Naive thymus-derived CD4-positive, alpha-beta T cell (primary cell): ENCODE results near the gene PEX10. TPM values are rescaled to one million over a fixed set of nuclear protein-coding genes. Genes with fewer than 3 reads are reported as not detected.

ENCODE experiments used
- ATAC-seq: fragments of 150-1000 bp; cut with Tn5 transposase; 2 replicates; pipeline ENCODE4 v1.10.0; 2021; ENCODE audit warnings: mild to moderate bottlenecking, moderate library complexity
- CTCF ChIA-PET: fragments of 350-600 bp; sonication (Branson Sonifier 250); formaldehyde crosslinking; loops from one replicate; lab custom pipeline; 2021; ENCODE audit warnings: antibody characterized with exemption; lab: Charles Lee
- POLR2A ChIA-PET: fragments of 350-600 bp; sonication (Branson Sonifier 250); formaldehyde crosslinking; loops from one replicate; lab custom pipeline; 2021; ENCODE audit warnings: antibody characterized with exemption, inconsistent platforms; lab: Charles Lee
- DNase-seq, 9 donors: peaks; one replicate each; pipeline versions ENCODE4 v3.0.0 to v3.0.0-alpha.2; 2020 to 2022; ENCODE audit warnings: mixed read lengths in 1 of 9
- H3K27ac ChIP-seq: one replicate; pipeline ENCODE4 v1.7.0; 2013; ENCODE audit warnings: mild to moderate bottlenecking, low read depth, low read length, moderate library complexity
- H3K27me3 ChIP-seq, 2 donors: one replicate each; pipeline ENCODE4 v1.7.0; 2013; ENCODE audit warnings: low read length in 2 of 2, mild to moderate bottlenecking in 2 of 2, moderate library complexity in 2 of 2; ENCODE audit not compliant: control insufficient read depth in 2 of 2, insufficient read depth in 2 of 2
- H3K36me3 ChIP-seq, 3 experiments: 1 replicate in 2 of 3; 2 replicates in 1 of 3; pipeline ENCODE4 v1.7.0; 2013; ENCODE audit warnings: low read length in 3 of 3, mild to moderate bottlenecking in 3 of 3, moderate library complexity in 1 of 3; ENCODE audit not compliant: insufficient read depth in 3 of 3, control insufficient read depth in 2 of 3
- H3K4me1 ChIP-seq, 2 donors: one replicate each; pipeline ENCODE4 v1.7.0; 2013; ENCODE audit warnings: low read length in 2 of 2, mild to moderate bottlenecking in 2 of 2, moderate library complexity in 1 of 2; ENCODE audit not compliant: control insufficient read depth in 2 of 2, insufficient read depth in 2 of 2
- H3K4me3 ChIP-seq: 2 replicates; pipeline ENCODE4 v1.7.0; 2013; ENCODE audit warnings: mild to moderate bottlenecking, low read length
- H3K9me3 ChIP-seq, 3 experiments: 1 replicate in 2 of 3; 2 replicates in 1 of 3; pipeline ENCODE4 v1.7.0; 2013; ENCODE audit warnings: low read length in 3 of 3; ENCODE audit not compliant: control insufficient read depth in 2 of 3
- H3K27ac Mint-ChIP-seq, 9 donors: one replicate each; pipeline ENCODE4 v1.8.0; 2020 to 2022; ENCODE audit warnings: mixed read lengths in 9 of 9, mild to moderate bottlenecking in 8 of 9, moderate library complexity in 5 of 9, inconsistent platforms in 2 of 9
- H3K27me3 Mint-ChIP-seq, 5 donors: one replicate each; pipeline ENCODE4 v1.8.0; 2021 to 2022; ENCODE audit warnings: mixed read lengths in 5 of 5, mild to moderate bottlenecking in 1 of 5
- H3K36me3 Mint-ChIP-seq, 5 donors: one replicate each; pipeline ENCODE4 v1.8.0; 2020 to 2022; ENCODE audit warnings: mixed read lengths in 5 of 5, mild to moderate bottlenecking in 3 of 5, inconsistent platforms in 1 of 5
- H3K4me1 Mint-ChIP-seq, 7 donors: one replicate each; pipeline ENCODE4 v1.8.0; 2020 to 2022; ENCODE audit warnings: mixed read lengths in 7 of 7, mild to moderate bottlenecking in 3 of 7, inconsistent platforms in 1 of 7
- H3K4me3 Mint-ChIP-seq, 10 donors: one replicate each; pipeline ENCODE4 v1.8.0; 2020 to 2022; ENCODE audit warnings: mild to moderate bottlenecking in 10 of 10, mixed read lengths in 10 of 10, moderate library complexity in 6 of 10, inconsistent platforms in 2 of 10
- H3K9me3 Mint-ChIP-seq, 11 donors: one replicate each; pipeline ENCODE4 v1.8.0; 2020 to 2022; ENCODE audit warnings: mixed read lengths in 11 of 11, mild to moderate bottlenecking in 4 of 11, inconsistent platforms in 1 of 11, moderate library complexity in 1 of 11
- intact Hi-C, 2 donors: fragments of 100-400 bp; cut with micrococcal nuclease; formaldehyde crosslinking; loops; one replicate each; pipeline ENCODE4 v1.15.1; 2023
- polyA plus RNA-seq, 2 donors: library from polyadenylated mRNA; unstranded; fragments of 300-500 nt; fragmentation: Illumina TruSeq; gene quantifications; one replicate each; pipeline ENCODE4 v1.2.3, GENCODE V29; 2021
- total RNA-seq, 6 experiments: library from RNA in 5 of 6; stranded (reverse) in 5 of 6; gene quantifications; 1 replicate in 5 of 6; 2 replicates in 1 of 6; pipeline ENCODE4 v1.2.3 and lab custom pipeline; 2021 to 2026

PEX10 gene
- total and polyA plus RNA-seq, 7 experiments from 2014 or later, result 8.7 to 14.9 (median 11.4) TPM

DNA sequence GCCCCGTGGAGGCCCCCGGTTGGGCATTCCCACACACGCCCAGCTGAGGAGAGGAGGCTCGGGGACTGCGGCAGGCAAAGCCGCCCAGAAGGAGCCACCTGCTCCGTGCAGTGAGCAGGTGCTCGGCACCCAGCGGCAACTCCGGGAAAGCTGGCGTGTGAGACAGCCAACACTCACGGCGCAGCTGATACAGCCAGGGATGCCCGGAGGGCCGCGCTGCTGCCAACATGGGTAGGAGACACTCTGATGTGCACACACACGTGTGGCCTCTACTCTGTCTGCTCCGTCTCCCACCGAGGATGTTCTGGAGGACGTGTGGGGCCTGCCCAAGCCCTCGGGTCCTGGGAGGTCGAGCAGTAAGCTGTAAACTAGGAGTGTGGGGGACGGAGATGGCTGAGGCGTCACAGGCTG, 33.9 kb downstream of the PEX10 start:
- H3K4me1 Mint-ChIP-seq, result peaks cover 0 to 2% (median 0%) of the 10 kb centered on the region in 7 donors
- POLR2A ChIA-PET, result interaction anchor here (0.5 kb wide), 1 partner anchor 195 kb away, joined by 3 read pairs; no protein-coding TSS in a partner anchor
- no peak overlapping the region for H3K4me3 Mint-ChIP-seq
- H3K4me1 ChIP-seq, result peaks cover 6 to 7% of the 10 kb centered on the region in 2 donors
- CTCF ChIA-PET, result interaction anchor here (4.2 kb wide), 1 partner anchor 183 kb away, joined by 78 read pairs; the partner anchor contains the start of gene FAAP20
- DNase-seq (peak in 1 of 9 donors; percentile 5), ATAC-seq (no peak)
- H3K27ac Mint-ChIP-seq, result no peak overlapping the region
- H3K36me3 Mint-ChIP-seq, result no peaks in the 10 kb centered on the region
- H3K27me3 Mint-ChIP-seq, result no peaks in the 10 kb centered on the region
- H3K9me3 ChIP-seq, result no peaks in the 10 kb centered on the region
- H3K36me3 ChIP-seq, result no peaks in the 10 kb centered on the region
- intact Hi-C loops, result no loop called here
- no peaks in the 10 kb centered on the region for H3K27me3 ChIP-seq
- H3K4me3 ChIP-seq, result no peak overlapping the region
- H3K9me3 Mint-ChIP-seq, result no peaks in the 10 kb centered on the region
- no peak overlapping the region for H3K27ac ChIP-seq

DNA sequence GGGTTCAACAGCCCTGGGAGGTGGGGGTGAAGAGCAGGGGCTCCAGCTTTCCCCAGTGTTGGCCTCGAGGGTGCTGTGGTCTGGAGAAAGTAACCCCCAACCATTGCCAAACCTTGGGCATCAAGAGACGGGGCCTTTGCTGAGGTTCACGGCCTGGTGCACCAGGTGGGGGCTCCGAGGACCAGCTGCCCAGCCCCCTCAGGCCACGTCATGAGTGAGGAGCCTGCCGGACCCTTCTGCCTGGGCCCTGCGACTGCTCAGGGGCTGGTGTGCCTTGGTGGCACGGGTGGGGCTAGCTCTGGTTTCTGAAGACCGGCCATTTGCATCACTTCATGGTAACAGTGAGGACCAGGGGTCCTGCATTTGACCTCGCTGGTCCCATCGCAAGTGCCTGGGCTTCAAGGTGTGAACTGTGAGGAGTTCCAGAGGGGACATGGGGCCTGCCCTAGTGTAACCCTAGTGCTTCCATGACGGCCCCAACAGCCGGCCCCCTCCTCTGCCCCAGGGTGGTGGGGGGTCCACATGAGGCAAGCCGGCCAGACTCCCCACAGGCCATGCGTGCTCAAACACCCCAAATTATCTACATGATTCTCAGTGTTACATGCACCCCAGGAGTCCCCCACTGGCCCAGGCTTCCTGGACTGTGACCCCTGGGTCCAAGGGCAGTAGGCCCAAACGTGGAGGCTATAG, 34.5 kb downstream of the PEX10 start:
- Histone ChIP-seq H3K9me3 (no peaks in the 10 kb centered on the region), H3K36me3 (no peaks in the 10 kb centered on the region), H3K27me3 (no peaks in the 10 kb centered on the region), H3K4me3 (no peak overlapping the region), H3K27ac (no peak overlapping the region), H3K4me1 (peaks cover 6 to 7% of the 10 kb centered on the region in 2 donors)
- ChIA-PET POLR2A (interaction anchor here (0.7 kb wide), 1 partner anchor 990 kb away, joined by 3 read pairs; no protein-coding TSS in a partner anchor), CTCF (interaction anchor here (0.9 kb wide), 1 partner anchor 238 kb away, joined by 3 read pairs; no protein-coding TSS in a partner anchor)
- no peak overlapping the region for H3K27ac Mint-ChIP-seq
- no peaks in the 10 kb centered on the region for H3K36me3 Mint-ChIP-seq
- no peak for ATAC-seq
- H3K4me1 Mint-ChIP-seq, result peaks cover 0 to 2% (median 0%) of the 10 kb centered on the region in 7 donors
- peak in 1 of 9 donors; percentile 5 for DNase-seq
- H3K27me3 Mint-ChIP-seq, result no peaks in the 10 kb centered on the region
- H3K9me3 Mint-ChIP-seq, result no peaks in the 10 kb centered on the region
- intact Hi-C loops, result no loop called here
- no peak overlapping the region for H3K4me3 Mint-ChIP-seq

DNA sequence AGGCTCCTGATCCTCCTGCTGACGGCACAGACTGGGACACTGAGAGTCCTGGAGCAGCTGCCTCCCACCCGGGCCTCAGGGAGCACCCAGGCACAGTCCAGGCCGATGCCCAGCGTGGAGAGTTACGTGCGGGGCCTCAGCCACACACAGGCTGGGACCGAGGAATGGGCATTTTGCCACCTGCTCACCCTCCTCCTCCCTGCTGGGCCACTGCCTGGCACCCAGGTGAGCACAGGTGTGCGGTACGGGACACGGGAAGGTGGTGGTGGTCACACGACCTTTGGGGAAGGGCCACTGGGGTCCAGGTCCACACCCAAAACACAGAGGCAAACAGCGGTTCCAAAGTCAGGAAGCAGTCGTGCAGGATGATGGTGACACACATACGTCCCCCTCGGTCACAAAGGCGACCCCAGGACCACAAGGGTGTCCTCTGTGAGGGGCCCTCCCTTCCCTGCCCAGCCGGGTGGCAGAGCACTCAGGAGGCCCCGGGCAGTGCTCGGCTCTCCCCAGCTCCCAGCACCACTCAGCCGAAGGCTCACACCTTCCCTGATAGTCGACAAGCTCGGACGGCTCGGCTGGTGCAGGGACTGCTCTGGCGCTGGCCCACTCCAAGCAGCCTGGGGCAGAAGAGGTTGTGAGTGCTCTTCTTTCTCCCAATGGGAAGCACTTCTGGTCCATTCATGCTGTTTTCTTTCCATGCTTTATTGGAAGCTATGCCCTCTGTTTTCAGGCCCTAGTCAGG, 35.3 kb downstream of the PEX10 start:
- Histone ChIP-seq H3K4me3 (no peak overlapping the region), H3K4me1 (peaks cover 3 to 4% of the 10 kb centered on the region in 2 donors), H3K36me3 (no peaks in the 10 kb centered on the region), H3K27me3 (no peaks in the 10 kb centered on the region), H3K27ac (no peak overlapping the region), H3K9me3 (no peaks in the 10 kb centered on the region)
- Mint-ChIP-seq H3K36me3 (no peaks in the 10 kb centered on the region), H3K4me1 (peaks cover 0 to 2% (median 0%) of the 10 kb centered on the region in 7 donors), H3K27me3 (no peaks in the 10 kb centered on the region), H3K9me3 (no peaks in the 10 kb centered on the region), H3K27ac (no peak overlapping the region), H3K4me3 (no peak overlapping the region)
- intact Hi-C loops, result no loop called here
- CTCF ChIA-PET, result interaction anchor here (0.9 kb wide), 1 partner anchor 237 kb away, joined by 3 read pairs; no protein-coding TSS in a partner anchor
- ATAC-seq, result no peak
- POLR2A ChIA-PET, result interaction anchor here (0.7 kb wide), 1 partner anchor 989 kb away, joined by 3 read pairs; no protein-coding TSS in a partner anchor
- peak in 1 of 9 donors; percentile 5 for DNase-seq

DNA sequence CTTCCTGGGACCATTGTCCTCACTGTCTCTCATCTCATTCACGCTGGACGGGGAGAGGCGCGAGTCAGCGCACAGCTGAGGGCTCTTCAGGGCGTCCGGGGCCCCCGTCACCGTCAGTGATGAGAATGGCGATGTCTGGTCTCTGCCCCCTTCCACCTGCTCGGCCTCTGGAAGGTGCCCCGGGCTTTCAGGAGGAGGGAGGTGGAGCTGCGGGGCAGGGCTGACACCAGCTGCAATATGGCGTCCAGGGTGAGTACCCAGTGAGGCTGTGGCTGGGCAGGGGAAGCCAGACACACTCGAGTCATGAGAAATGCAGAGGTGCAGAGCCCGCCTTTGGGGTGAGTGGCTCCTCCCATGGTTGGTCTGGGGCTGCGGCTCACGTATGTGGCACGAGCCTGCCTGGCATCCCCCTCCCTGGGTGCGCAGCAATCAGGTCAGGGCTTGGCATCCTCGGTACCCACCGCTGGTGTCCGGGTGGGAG, 36.1 kb downstream of the PEX10 start:
- Mint-ChIP-seq H3K27me3 (no peaks in the 10 kb centered on the region), H3K36me3 (peaks cover 0 to 1% (median 0%) of the 10 kb centered on the region in 5 donors), H3K27ac (no peak overlapping the region), H3K4me3 (no peak overlapping the region), H3K9me3 (no peaks in the 10 kb centered on the region), H3K4me1 (peaks cover 0 to 2% (median 0%) of the 10 kb centered on the region in 7 donors)
- H3K27ac ChIP-seq, result no peak overlapping the region
- CTCF ChIA-PET, result no interaction called here
- no peak for ATAC-seq
- H3K36me3 ChIP-seq, result no peaks in the 10 kb centered on the region
- no peaks in the 10 kb centered on the region for H3K9me3 ChIP-seq
- no peaks in the 10 kb centered on the region for H3K4me1 ChIP-seq
- POLR2A ChIA-PET, result no interaction called here
- no peaks in the 10 kb centered on the region for H3K27me3 ChIP-seq
- intact Hi-C loops, result no loop called here
- no peak for DNase-seq
- no peak overlapping the region for H3K4me3 ChIP-seq

DNA sequence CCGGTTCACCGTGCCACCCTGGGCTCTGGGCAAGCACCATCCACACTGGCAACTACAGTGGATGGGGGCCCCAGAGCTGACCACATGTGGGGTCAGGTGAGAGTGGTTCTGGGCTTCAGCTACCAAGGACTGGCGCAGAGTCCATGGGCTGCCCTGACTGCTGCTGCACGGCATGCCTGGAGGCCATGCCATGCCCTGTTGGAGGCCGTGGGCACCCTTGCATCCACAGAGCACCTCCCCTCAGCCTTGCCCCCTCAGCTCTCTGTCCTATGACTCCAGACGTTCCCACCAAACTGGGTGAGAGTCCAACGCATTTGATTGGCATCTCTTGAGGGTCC, 36.5 kb downstream of the PEX10 start:
- Histone ChIP-seq H3K9me3 (no peaks in the 10 kb centered on the region), H3K36me3 (no peaks in the 10 kb centered on the region), H3K27me3 (no peaks in the 10 kb centered on the region), H3K4me1 (no peaks in the 10 kb centered on the region), H3K27ac (no peak overlapping the region), H3K4me3 (no peak overlapping the region)
- Mint-ChIP-seq H3K27me3 (no peaks in the 10 kb centered on the region), H3K9me3 (no peaks in the 10 kb centered on the region), H3K4me3 (no peak overlapping the region), H3K36me3 (peaks cover 0 to 5% (median 0%) of the 10 kb centered on the region in 5 donors), H3K4me1 (peaks cover 0 to 2% (median 0%) of the 10 kb centered on the region in 7 donors), H3K27ac (no peak overlapping the region)
- intact Hi-C loops, result no loop called here
- DNase-seq, result peak in 1 of 9 donors; percentile 5
- ChIA-PET CTCF (no interaction called here), POLR2A (interaction anchor here (0.6 kb wide), 1 partner anchor 35 kb away, joined by 4 read pairs; no protein-coding TSS in a partner anchor)
- ATAC-seq, result no peak

DNA sequence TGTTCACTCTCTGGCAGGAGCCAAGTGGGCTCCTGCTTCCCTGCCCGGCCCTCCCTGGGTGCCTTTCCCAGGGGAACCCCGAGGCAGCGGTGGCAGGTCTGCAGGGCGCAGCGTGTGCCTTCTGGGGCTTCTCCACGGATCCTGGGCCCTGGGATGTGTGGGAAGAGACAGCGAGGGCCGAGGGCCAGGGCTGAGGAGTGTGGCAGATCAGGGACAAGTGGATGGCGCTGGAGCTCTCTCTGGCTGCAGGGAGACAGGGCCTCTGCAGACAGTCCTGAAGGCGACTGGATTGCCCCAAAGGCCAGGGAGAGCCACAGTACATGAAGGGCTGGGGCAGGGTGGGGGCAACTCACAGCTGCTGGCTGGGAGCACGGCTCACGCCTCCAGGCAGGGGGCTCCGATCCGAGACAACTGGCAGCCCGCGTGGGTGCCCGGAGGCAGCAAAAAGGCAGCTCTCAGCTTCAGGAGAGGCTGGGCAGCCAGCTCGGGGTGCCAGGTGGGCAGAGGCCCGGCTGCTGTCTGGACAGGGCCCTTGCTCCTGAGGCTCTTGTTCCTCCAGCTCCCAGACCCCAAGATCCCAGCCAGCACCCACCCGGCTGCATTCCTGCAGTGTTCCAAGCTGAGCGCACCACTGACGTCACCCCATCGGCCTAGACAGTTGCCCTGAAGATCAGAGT, 37.0 kb downstream of the PEX10 start:
- DNase-seq (peak in 1 of 9 donors; percentile 1), ATAC-seq (no peak)
- H3K4me3 ChIP-seq, result no peak overlapping the region
- Mint-ChIP-seq H3K36me3 (peaks cover 0 to 5% (median 0%) of the 10 kb centered on the region in 5 donors), H3K4me1 (peaks cover 0 to 2% (median 0%) of the 10 kb centered on the region in 7 donors), H3K9me3 (no peaks in the 10 kb centered on the region), H3K4me3 (no peak overlapping the region), H3K27ac (peak overlapping the region in 1 of 9 donors; percentile 51), H3K27me3 (no peaks in the 10 kb centered on the region)
- ChIA-PET POLR2A (interaction anchor here (0.6 kb wide), 1 partner anchor 36 kb away, joined by 4 read pairs; no protein-coding TSS in a partner anchor), CTCF (no interaction called here)
- H3K9me3 ChIP-seq, result no peaks in the 10 kb centered on the region
- intact Hi-C loops, result no loop called here
- no peaks in the 10 kb centered on the region for H3K4me1 ChIP-seq
- no peaks in the 10 kb centered on the region for H3K27me3 ChIP-seq
- no peaks in the 10 kb centered on the region for H3K36me3 ChIP-seq
- H3K27ac ChIP-seq, result no peak overlapping the region
